Measurements from ENCODE around the gene UPF3A.
"Not testable (repeated sequence)": the region's sequence is repeated elsewhere in the genome, so short reads cannot be mapped to it uniquely, and the experiment has no call there.

- TF ChIP-seq, protein P1, sequence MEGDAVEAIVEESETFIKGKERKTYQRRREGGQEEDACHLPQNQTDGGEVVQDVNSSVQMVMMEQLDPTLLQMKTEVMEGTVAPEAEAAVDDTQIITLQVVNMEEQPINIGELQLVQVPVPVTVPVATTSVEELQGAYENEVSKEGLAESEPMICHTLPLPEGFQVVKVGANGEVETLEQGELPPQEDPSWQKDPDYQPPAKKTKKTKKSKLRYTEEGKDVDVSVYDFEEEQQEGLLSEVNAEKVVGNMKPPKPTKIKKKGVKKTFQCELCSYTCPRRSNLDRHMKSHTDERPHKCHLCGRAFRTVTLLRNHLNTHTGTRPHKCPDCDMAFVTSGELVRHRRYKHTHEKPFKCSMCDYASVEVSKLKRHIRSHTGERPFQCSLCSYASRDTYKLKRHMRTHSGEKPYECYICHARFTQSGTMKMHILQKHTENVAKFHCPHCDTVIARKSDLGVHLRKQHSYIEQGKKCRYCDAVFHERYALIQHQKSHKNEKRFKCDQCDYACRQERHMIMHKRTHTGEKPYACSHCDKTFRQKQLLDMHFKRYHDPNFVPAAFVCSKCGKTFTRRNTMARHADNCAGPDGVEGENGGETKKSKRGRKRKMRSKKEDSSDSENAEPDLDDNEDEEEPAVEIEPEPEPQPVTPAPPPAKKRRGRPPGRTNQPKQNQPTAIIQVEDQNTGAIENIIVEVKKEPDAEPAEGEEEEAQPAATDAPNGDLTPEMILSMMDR (conservative IDR thresholded peaks at IDR 0.05; ENCODE audit: low read length), result not testable (repeated sequence)
- not testable (repeated sequence) for TF ChIP-seq EZH2phosphoT487 (IDR thresholded peaks at IDR 0.05; ENCODE audit: borderline replicate concordance)
These were observed 65.9 kb downstream of the UPF3A start for GRCh38 chr13:114347256-114347655.

All from Loucy (cell line).